HG03135 (cell line): Measurements from ENCODE around the gene SQSTM1.
"Not testable (repeated sequence)": the region's sequence is repeated elsewhere in the genome, so short reads cannot be mapped to it uniquely, and the experiment has no call there.

Experiments
- ATAC-seq: cut with Tn5 transposase; IDR thresholded peaks from one replicate; pipeline ENCODE4 v1.9.1; 2021; ENCODE audit warnings: mild to moderate bottlenecking, moderate library complexity; ENCODE audit not compliant: unreplicated experiment

Gene SQSTM1

DNA sequence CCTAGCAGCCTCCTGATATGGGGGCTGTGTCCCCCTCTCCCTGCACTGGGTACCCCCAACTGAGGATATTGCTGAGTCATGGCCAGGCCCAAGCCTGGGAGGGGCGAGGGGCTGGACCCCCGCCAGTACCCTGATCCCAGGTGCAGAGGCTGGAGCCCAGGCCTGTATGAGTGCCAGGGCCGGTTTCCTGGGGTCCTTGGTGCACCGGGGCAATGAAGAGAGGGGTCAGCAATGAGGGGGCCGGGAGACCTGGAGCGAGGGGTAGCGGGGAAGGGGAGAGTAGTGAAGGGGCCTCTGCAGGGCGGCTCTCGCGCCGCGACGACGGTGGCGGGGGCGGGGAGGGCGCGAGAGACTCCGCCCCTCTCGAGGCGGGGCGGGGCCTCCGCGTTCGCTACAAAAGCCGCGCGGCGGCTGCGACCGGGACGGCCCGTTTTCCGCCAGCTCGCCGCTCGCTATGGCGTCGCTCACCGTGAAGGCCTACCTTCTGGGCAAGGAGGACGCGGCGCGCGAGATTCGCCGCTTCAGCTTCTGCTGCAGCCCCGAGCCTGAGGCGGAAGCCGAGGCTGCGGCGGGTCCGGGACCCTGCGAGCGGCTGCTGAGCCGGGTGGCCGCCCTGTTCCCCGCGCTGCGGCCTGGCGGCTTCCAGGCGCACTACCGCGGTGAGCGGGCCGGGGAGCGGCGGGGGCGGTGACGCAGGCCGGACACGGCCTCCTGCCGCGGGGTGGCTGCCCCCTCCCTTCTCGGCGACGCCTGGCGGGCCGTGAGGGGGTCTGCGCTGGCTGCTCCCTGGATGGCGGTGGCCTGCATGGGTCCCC, at the start of gene SQSTM1:
Gene SQSTM1, plus strand, starts transcription at position 423 of the 815 bp plus-strand sequence. Its CDS starts 32 bp downstream, at position 455.
- ATAC-seq = peak; percentile 39

DNA sequence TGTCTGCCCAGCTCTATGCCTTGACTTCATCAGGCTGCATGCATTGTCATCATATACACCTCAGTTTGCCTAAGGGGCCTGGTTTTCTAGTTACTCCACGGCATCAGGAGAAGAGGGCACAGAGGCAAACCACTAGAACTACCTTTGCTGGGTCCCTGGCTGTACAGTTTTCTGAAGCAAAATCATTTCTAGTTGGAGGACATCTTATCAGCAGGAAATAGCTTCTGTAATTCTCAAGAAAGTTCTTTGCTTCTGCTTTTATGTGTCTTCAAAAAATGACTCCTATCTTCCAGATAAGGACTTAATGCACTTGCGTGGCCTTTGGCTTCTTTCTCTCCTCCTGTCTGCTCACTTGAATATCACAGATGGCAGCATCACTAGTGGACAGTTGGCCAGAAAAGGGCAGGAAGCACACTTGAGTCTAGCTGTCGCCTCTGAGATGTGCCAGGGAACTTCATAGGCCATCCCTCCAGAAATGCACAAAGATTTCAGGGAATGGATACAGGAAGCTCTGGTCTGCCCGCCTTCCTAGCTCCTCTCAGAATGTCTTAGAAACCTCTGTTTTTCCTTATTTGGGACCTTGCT, 49.3 kb upstream of the SQSTM1 start:
- ATAC-seq = no peak

DNA sequence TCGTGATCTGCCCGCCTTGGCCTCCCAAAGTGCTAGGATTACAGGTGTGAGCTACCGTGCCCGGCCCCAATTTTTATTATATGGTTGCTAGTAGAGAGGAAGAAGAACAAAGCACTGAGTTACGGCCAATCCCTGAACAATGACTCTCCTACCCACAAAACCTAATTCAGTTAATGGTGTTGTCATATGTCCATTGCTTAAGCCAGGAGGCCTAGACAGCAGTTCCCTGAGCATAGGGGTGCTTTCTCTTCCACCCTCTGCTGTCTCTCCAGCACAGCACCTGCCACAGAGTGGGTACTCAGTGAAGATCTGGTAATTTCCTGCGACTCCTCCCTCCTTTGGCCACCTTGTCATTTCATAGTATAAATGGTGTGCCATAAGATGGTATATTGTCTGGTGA, 48.4 kb upstream of the SQSTM1 start:
- ATAC-seq = no peak

DNA sequence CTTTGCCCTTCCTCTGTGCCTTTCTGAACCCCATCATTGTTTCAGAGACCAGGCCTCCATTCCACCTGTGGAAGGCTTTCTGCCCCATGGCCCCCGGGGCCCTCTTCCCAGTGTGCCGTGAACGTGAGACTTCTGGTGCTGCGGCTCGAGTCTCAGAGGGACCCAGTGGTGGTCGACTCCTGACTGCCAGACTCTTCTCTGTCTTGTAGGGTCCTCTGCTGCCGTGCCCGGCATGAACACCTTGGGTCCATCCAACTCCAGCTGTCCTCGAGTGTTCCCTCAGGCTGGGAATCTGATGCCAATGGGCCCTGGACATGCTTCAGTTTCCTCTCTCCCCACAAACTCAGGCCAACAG, 47.0 kb upstream of the SQSTM1 start:
- ATAC-seq = no peak

DNA sequence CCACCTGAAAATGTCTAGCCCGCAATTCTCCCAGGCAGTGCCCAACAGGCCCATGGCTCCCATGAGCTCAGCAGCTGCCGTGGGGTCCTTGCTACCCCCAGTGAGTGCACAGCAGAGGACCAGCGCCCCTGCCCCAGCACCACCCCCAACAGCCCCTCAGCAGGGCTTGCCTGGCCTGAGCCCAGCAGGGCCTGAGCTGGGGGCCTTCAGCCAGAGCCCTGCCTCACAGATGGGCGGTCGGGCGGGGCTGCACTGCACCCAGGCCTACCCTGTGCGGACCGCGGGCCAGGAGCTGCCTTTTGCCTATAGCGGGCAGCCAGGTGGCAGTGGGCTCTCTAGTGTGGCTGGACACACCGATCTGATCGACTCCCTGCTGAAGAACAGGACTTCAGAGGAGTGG, 46.3 kb upstream of the SQSTM1 start:
- no peak for ATAC-seq

DNA sequence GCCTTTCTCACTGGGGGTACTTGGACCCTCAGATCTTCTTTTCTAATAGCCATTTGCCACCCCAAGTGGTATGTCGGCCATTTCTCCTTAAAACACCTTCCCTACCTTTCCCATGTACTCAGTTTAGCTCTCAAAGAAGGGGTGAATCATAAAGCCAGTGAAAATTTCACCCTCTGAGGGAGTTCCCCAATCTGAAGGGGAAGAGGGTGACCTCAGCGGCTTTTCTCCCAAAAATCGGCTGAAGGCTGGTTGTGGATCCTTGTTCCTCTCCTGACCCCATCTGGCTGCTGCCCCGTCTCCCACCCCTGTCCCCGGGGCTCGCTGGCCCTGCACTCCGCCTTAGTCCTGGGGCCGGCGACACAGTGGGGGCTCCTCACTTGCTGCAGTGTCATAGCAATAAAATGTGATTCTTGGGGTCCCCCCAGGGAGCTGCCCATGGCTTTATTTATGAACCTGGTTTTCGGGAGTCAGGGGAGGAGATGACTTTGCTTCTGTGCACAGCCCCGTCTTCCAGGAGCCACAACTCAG, 44.2 kb upstream of the SQSTM1 start:
- ATAC-seq = no peak

DNA sequence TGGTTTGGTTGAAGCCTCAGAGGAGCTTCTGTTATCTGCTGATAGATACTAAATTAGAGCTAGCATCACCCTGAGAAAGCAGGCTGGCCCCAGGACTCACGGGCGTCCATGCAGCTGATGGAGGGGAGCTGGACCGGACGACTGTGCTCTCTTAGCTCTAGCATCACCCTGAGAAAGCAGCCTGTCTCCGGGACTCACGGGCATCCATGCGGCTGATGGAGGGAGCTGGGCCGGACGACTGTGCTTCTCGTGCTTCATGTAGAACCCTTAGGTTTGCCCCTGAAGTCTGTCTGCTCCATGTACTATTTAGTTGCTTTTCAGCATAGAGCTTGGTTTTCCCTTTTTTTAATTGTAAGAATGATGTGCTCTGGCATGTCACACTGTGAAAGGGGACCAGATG, 43.2 kb upstream of the SQSTM1 start:
- ATAC-seq = no peak

DNA sequence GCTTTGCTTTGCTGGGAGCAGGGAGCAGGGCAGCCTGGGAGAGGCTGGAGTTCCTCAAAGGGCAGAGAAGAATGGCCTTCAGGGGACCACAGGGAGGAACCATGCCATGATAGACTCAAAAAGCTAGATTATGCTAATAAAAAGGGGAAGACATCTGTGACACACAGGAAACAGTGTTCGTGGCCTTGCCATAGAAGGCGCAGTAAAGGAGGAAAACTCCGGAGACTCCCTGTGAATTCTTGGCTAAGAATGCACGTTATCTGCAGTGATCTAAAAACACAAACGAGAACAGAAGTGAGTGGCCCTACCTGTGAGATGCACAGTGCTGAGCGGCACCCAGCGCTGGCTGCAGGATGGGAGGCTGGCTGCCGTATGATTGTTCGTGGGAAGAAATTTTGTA, 42.8 kb upstream of the SQSTM1 start:
- ATAC-seq = no peak

DNA sequence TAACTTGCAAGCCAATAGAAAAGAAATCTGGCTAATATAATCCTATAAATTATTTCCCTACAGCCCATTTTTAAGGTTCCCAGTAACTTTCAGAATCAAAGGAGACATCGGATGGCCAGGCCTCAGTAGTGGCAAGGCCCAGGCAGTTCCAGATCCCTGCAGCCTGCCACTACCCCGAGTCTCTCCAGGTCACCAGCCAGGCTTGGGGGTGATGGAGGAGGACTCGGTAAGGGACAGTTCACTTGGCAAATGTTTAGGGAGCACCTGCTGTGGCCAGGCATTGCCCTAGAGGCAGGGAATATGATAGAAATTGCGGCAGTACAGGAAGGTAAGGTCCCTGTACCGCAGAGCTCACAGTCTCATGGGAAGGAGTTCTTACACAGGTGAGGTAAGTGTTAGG, 42.1 kb upstream of the SQSTM1 start:
- ATAC-seq = no peak

DNA sequence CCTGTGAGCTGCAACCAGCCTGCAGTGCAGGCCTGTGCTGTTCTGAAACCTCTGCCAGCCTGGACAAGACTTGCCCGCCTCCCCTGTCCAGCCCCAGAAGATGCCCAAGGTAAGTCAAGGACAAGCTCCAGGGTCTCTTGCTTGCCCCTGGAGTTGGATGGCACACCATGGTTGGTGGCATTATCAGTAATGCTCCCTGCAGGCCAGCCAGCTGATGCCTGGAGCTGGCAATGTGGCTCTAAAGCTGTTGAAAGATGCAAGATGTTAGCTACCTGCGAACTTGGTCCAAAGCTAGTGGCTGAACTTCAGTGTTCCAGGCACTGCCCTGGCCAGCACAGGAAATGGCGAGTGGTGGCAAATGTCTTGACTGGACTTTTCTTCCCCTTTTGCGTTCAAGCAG, 40.9 kb upstream of the SQSTM1 start:
- ATAC-seq = no peak

DNA sequence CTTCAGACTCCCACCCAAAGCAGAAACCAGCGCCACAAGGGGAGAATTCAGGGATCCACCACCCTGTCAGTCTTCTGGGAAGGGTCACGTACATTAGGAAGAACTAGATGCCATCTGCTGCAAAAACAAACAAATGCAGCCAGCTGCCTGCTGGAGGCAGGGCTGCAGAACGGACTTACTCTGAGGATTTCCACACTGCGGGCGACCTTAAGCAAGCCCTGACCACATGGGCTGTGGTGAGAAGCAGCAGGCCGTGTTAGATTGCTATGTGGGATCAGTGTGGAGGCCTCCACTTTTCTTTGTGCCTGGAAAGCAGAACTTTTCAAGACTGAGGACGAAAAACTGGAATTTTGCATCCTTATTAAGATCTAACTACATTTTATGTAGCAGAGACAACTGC, 40.3 kb upstream of the SQSTM1 start:
- no peak for ATAC-seq

DNA sequence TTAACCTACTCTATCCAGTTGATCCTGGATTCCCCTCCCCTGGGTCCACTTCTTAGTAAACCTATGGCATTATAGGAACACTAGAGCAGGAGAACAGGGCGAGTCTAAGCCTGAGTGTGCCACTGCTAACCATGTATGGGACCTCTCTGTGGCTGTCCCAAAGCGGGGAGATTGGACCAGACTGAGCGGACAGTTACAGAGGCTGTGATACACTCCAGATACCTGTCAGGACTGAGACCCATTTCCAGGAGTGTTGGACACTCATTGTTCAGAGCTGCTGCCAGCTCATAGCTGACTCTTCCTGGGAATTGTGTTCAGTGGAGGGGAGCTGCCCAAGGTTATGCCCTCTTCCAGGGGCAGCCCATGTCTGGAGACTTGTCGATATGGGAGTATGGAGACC, 38.9 kb upstream of the SQSTM1 start:
- no peak for ATAC-seq

DNA sequence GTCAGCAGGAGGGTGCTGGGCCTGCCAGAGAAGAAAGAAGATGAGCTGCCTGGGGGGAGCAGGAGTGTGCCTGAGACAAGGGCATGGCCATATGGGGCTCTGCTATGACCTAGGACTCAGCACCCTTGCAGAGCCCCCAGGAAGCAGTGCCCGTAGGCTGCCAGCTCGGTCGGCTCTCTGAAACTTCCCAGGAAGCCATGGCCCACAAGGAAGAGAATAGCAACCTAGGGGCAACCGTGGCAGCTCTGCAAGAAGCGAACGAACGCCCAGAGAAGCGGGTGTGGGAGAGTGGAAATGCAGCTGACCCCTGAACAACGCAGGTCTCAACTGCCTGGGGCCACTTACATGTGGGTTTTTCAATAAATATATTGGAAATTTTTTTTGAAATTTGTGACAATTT, 37.6 kb upstream of the SQSTM1 start:
- no peak for ATAC-seq

DNA sequence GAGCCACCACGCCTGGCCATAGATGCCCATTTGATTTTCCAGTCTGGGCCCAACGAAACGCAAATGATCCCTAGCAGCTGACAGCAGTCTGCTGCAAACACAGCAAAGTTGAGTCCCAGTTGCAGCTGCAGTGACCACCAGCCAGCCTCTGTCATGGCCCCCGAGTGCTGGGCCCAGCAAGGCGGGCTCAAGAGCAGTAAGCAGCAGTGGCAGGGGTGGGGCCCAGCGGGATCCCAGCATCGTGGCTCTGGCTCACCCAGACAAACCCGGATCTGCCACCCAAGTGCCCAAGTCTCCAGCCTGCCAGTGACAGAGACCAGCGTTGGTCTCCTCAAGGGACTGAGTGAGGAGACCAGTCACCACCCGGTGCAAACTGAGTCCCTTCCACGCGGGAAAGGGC, 33.8 kb upstream of the SQSTM1 start:
- no peak for ATAC-seq

DNA sequence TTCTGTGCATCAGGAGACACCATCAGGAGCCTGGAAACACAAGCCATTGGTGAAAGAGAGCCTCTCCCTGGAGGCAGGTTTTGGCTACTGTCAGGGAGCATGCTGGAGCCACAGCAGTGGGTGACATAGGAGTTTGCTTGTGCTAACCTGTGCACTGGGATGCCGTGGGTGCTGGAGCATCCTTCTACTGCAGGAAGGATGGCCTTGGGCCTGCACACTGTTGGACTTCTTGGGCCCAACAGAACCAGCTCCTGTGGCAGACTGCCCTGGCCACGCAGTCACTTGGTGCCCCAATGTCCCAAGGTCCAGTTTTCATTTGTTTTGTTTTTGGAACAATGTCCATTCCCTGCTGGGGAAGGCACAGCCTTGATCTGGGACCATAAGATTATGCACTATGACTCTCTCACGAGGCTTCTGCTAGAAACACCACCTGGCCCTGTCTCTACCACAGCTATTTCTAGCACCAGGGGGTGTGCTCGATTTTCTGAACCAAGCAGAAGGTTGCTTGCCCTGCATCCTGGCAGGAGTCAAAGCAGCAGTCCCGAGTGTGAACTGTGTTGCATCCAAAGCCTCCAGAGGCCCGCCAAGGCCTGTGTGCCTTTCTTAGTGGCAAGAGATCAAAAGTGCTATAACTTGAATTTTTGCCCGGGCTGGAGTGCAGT, 32.4 kb upstream of the SQSTM1 start:
- ATAC-seq = no peak

DNA sequence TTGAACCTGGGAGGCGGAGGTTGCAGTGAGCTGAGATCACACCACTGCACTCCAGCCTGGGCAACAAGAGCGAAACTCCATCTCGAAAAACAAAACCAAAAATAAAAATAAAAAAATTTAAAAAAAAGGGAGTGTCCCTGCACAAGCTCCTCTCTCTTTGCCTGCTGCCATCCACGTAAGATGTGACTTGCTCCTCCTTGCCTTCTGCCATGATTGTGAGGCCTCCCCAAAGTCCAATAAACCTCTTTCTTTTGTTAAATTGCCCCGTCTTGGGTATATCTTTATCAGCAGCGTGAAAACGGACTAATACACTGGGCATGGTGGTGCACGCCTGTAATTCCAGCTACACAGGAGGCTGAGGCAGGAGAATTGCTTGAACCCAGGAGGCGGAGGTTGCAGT, 31.4 kb upstream of the SQSTM1 start:
- not testable (repeated sequence) for ATAC-seq

DNA sequence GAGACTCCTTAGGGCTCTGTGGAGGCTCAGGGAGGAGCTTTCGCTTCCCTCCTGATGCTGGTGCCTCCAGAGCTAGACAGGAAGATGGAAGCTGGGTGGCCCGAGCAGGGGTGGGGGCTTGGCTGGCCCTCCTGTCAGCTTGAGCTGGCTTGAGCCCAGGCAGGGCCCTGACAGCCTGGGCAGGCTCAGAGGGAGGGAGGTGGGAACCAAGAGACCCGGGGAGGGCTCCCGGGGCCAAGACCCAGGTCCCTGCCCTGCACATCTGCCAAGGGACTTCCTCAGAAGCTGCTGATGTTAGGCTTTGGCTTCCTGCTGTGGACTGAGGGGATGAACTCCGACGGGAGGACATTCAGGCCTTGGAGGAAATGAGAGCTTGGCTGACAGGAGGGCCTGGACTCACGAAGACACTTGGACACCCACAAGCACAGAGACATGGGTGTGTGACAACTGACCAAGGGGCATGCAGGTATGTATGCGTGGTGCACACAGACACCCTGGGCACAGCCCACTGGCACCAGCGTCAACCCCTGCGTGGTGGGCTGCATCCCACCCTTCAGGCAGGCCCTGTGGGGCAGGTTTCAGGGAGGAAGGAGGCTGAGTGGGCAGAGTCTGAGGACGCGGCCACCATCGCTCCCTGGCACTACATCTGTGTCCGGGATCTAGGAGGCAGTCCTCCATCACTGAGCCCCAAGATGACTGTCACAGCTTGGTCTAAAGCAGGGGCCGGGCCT, 28.7 kb upstream of the SQSTM1 start:
- ATAC-seq = no peak

DNA sequence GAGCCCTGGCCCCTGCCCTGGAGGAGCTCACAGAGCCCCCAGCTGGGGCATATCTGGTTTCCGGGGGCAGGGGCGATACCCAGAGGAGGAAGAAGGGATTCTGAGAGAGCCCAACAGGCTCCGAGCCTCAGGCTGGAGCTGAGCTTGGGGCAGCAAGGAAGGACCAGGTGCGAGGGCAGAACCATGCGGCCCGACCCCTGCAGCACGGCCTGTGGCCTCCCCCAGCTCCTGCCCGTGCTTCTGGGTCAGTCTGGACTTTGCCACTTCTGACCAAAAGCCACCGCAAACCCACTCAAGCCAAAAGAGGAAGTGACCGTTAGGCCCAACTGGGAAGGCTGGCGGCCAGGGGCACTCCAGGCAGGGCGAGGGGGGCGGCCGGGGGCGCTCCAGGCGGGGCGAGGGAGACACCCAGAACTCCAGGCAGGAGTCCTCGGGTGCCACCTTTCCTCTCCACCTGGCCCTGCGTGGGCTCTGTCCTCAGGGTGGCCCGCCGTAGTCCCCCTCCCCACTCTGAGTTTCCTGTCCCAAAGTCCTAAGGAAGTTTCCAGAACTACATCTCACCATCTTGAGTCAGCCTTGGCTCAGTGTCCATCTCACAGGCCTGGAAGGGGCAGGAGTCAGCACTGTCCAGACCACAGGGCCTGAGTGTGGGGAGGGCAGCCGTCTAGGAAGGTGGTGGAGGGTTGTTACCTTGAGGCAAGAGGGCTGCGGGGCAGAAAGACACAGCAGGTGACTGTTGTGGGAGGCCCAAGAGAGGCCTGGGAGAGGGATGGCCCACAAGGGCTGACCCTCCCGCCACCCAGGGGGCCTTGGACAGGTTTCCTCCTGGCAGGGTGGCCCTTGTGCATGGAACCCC, 27.9 kb upstream of the SQSTM1 start:
- ATAC-seq = no peak

DNA sequence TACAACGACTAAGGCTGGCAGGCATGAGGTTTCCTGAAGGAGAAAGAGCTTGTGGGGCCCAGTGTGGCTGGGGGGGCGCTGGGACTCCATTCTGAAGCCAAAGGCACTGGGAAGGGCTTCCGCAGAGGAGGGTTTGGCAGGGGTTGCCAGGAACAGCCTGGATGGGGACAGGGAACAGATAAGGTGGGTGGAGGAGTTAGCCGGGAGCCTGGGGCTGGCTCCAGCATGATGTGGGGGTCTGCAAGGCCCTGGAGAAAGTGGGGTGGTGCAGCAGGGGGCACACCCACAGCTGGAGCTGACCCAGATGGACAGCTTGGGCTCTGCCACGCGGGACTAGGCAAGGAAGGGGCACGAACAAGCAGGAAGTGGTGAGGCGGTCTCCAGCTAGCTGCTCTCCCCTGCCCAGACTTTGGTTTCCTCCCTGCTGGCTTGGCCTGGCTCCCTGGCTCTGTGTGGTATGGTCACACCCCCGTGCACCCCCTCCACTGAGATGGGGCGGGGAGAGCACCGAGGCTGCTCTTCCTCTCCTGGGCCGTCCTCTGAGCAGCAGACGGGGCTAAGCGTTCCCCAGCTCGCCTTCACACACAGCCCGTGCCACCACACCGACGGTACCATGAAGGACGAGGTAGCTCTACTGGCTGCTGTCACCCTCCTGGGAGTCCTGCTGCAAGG, 27.1 kb upstream of the SQSTM1 start, which contains the start of gene LTC4S:
Gene LTC4S, plus strand, starts transcription at position 519 of the 672 bp plus-strand sequence. Its CDS starts 95 bp downstream, at position 614.
- no peak for ATAC-seq

DNA sequence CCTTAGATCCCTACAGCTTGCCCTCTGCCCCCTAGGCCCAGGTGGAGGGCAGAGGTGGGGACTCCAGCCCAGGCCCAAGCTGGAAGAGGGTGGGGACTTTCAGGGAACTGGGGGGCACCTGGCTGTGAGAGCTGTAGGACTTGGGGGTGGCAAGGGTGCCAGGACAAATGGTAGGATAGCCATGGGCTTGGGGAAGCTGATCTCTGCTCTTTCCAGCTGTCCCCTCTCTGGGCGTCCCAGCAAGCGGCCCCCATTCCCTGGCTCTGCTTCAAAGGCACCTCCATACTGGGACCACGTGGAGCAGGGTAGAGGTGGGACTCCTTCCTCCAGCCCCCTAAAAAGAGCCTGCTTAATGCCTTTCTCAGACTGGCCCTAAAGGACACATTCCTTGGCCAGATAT, 26.5 kb upstream of the SQSTM1 start:
- no peak for ATAC-seq
